ENCODE data around the gene RAPGEF3.

DNA sequence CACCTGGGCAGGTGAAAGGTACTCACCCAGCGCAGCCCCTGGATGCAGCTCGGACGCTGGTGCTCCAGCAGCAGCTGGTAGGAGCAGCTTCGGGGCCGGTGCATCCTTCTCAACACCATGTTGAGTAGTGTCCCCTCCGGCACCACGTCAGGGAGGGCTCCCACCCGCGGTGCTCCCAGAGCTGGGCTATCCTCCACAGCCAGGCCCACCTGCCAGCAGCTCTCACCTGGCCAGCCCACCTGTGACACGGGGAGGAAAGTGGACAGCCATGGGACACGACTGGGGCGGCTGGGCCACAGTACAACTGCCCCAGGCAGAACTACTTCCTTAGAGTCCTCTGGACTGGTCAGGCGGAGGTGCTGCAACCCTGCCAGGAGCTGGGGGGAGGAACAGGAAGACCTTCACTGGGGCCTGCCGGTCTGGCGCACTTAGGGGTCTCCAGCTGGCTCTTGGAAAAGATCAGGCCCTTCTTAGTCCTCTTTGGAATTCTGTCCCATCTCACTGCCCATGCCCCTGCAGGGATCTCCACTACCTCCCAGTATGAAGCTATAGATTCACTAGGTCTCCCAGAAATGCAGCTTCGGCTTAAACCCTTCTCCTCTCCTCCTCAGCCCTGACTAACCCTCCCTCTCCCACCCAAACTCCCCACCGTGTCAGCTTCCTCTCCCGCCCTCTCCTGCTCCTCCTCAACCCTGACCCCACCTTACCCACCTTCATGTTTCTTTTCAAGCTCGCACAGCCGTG, 668 bp downstream of the RAPGEF3 start:
- TF ChIP-seq, protein P1, sequence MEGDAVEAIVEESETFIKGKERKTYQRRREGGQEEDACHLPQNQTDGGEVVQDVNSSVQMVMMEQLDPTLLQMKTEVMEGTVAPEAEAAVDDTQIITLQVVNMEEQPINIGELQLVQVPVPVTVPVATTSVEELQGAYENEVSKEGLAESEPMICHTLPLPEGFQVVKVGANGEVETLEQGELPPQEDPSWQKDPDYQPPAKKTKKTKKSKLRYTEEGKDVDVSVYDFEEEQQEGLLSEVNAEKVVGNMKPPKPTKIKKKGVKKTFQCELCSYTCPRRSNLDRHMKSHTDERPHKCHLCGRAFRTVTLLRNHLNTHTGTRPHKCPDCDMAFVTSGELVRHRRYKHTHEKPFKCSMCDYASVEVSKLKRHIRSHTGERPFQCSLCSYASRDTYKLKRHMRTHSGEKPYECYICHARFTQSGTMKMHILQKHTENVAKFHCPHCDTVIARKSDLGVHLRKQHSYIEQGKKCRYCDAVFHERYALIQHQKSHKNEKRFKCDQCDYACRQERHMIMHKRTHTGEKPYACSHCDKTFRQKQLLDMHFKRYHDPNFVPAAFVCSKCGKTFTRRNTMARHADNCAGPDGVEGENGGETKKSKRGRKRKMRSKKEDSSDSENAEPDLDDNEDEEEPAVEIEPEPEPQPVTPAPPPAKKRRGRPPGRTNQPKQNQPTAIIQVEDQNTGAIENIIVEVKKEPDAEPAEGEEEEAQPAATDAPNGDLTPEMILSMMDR (IDR thresholded peaks at IDR 0.05; ENCODE audit: insufficient read depth, low read length) = no peak
- TF ChIP-seq GABPA (IDR thresholded peaks at IDR 0.05; ENCODE audit: low read depth) (no peak), POLR2AphosphoS5 (IDR thresholded peaks at IDR 0.05; ENCODE audit: low read depth) (no peak), SPI1 (IDR thresholded peaks at IDR 0.05; ENCODE audit: borderline replicate concordance, low read depth) (no peak)
- TF ChIP-seq, protein P2, sequence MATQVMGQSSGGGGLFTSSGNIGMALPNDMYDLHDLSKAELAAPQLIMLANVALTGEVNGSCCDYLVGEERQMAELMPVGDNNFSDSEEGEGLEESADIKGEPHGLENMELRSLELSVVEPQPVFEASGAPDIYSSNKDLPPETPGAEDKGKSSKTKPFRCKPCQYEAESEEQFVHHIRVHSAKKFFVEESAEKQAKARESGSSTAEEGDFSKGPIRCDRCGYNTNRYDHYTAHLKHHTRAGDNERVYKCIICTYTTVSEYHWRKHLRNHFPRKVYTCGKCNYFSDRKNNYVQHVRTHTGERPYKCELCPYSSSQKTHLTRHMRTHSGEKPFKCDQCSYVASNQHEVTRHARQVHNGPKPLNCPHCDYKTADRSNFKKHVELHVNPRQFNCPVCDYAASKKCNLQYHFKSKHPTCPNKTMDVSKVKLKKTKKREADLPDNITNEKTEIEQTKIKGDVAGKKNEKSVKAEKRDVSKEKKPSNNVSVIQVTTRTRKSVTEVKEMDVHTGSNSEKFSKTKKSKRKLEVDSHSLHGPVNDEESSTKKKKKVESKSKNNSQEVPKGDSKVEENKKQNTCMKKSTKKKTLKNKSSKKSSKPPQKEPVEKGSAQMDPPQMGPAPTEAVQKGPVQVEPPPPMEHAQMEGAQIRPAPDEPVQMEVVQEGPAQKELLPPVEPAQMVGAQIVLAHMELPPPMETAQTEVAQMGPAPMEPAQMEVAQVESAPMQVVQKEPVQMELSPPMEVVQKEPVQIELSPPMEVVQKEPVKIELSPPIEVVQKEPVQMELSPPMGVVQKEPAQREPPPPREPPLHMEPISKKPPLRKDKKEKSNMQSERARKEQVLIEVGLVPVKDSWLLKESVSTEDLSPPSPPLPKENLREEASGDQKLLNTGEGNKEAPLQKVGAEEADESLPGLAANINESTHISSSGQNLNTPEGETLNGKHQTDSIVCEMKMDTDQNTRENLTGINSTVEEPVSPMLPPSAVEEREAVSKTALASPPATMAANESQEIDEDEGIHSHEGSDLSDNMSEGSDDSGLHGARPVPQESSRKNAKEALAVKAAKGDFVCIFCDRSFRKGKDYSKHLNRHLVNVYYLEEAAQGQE (IDR thresholded peaks at IDR 0.05; ENCODE audit: insufficient replicate concordance, low read depth) = no peak

Data from HL-60 (cell line).